Renal pelvis (tissue), 4 donors: ENCODE results near the gene HDAC8. TPM values are rescaled to one million over a fixed set of nuclear protein-coding genes. Genes with fewer than 3 reads are reported as not detected.
A peak's percentile ranks its signal among the peaks of the same experiment; 100 is the strongest.
"Not testable (repeated sequence)": the region's sequence is repeated elsewhere in the genome, so short reads cannot be mapped to it uniquely, and the experiment has no call there.

Source experiments
- DNase-seq: peaks from one replicate; pipeline ENCODE4 v3.0.0-alpha.2; 2013
- polyA plus RNA-seq, 3 donors: library from polyadenylated mRNA; unstranded; fragments of 120-200 nt; gene quantifications; one replicate each; pipeline ENCODE4 v1.2.1, GENCODE V29; 2013; ENCODE audit not compliant: insufficient read length in 3 of 3

Gene HDAC8
- polyA plus RNA-seq, 3 donors = 31.3 to 40.1 (median 39.4) TPM

GRCh38 chrX:72467135-72467534 lies 105.5 kb downstream of the HDAC8 start:
- no peak for DNase-seq

DNA sequence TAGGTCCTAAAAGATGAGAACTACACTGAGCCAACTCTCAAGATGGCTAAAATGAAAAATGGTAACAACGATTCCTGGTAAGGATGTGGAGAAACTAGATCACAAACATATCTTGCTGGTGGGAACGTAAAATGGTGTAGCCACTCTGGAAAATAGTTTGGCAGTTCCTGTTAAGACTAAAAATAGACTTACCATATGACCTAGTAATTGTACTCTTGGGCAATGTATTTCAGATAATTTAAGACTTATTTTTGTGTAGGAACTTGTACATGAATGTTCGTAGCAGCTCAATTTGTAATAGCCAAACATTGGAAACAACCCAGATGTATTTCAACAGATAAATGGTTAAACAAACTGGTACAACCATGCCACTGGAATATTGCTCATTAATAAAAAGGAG lies 106.2 kb downstream of the HDAC8 start:
- DNase-seq = no peak

GRCh38 chrX:72465889-72466288 lies 106.8 kb downstream of the HDAC8 start:
- DNase-seq = no peak

DNA sequence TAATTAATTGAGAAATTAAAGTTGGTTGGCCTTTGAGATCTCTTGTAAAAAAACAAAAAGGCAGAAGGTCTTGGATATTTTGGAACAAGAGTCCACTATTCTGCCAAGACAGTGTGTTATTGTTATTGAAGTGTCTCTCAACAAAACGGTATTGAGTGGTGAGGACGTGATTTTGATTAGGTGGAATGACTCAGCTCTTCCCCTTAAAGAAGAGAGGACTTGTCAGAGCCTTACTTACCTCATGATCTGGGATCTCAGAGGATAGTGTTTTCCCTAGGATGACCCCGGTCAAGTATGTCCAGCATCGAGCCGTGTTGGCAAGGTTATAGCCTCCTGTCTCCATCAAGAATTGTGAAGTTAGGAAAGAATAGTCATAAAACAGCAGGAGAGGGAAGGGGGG lies 110.9 kb downstream of the HDAC8 start:
- no peak for DNase-seq

GRCh38 chrX:72461288-72461687 lies 111.4 kb downstream of the HDAC8 start:
- DNase-seq = no peak

DNA sequence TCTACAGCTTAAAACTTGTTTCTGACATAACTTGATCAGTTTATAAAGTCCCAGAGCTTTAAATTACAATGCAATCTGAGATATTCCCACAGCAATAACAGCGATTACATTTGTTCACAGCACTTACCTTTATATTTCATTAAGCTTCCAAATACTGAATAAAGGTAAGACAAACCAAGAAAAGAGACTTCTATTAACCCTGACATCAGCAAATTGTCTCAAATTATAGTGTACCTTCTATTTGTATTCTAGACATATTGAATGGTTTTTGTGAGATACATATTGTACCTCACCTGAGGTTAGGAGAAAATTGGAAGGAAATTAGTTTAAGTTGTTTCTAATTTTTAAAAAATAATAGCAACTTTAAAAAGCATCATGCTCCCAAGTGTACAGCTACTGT lies 111.9 kb downstream of the HDAC8 start:
- DNase-seq = no peak

DNA sequence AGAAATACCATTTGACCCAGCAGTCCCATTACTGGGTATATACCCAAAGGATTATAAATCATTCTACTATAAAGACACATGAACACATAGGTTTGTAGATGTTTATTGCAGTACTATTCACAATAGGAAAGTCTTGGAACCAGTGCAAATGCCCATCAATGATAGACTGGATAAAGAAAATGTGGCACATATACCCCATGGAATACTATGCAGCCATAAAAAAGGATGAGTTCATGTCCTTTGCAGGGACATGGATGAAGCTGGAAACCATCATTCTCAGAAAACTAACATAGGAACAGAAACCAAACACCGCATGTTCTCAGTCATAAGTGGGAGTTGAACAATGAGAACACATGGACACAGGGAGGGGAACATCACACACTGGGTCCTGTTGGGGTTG lies 123.6 kb downstream of the HDAC8 start:
- DNase-seq = not testable (repeated sequence)

GRCh38 chrX:72440764-72441163 lies 131.9 kb downstream of the HDAC8 start:
- not testable (repeated sequence) for DNase-seq

GRCh38 chrX:72436010-72436409 lies 136.6 kb downstream of the HDAC8 start:
- no peak for DNase-seq

GRCh38 chrX:72430405-72430968 lies 142.2 kb downstream of the HDAC8 start:
- no peak for DNase-seq

GRCh38 chrX:72421797-72422196 lies 150.8 kb downstream of the HDAC8 start:
- no peak for DNase-seq

GRCh38 chrX:72409993-72410392 lies 162.7 kb downstream of the HDAC8 start:
- DNase-seq = no peak

DNA sequence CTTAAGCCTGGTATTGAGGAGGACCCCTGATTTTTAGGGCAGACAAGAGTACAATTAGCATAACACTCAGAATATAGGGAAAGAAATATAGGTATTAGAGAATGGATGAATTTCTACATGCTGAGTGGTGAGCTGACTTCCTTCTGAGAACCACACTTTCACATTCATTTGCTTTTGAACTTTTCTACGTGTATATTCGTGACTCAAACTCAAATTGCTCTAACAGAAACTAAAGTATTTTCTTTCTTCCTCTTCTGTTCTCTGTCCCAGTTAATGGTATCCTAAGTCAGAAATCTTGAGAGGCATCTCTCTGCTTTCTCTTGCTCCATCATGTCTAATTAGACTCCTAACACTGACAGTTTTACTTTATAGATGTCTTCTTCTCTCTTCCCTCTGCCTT lies 163.8 kb downstream of the HDAC8 start:
- no peak for DNase-seq

DNA sequence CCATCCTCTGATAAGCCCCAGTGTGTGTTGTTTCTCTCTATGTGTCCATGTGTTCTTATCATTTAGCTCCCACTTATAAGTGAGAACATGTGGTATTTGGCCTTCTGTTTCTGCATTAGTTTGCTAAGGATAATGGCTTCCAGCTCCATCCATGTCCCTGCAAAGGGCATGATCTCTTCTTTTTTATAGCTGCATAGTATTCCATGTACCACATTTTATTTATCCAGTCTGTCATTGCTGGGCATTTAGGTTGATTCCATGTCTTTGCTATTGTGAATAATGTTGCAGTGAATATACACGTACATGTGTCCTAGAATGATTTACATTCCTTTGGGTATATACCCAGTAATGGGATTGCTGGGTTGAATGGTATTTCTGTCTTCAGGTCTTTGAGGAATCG lies 167.5 kb downstream of the HDAC8 start:
- not testable (repeated sequence) for DNase-seq

DNA sequence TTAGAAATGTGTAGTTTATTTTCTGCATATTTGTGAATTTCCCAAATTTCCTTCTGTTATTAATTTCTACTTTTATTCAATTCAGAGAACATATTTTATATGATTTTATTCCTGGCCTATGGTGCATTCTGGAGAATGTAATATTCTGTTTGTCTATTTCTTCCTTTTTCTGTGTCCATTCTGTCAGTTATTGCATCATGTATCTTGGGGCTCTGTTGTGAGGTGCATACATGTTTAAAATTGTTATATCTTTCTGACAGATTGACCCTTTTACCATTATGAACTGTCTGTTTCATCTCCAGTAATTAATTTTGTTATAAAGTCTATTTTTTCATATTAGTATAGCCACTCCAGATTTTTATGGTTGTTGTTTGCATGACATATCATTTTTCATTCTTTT lies 170.0 kb downstream of the HDAC8 start:
- DNase-seq = no peak

DNA sequence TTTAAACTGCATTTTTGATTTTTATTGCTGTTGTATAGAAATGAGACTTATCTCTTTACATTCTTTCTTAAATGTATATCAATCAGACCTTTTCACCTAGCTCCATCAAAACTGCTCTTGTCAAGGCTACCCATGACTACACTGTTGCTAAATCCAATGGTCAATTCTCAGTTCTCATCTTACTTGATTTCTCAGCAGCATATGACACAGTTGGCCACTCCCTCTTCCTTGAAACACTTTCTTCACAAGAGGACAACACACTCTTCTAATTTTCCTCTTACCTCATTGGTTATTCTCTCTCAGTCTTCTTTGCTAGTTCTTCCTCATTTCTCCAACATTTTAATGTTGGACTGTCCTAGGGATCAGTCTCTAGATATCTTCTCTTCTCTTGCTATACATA lies 172.8 kb downstream of the HDAC8 start:
- DNase-seq = no peak

GRCh38 chrX:72396117-72396516 lies 176.5 kb downstream of the HDAC8 start:
- DNase-seq = no peak

GRCh38 chrX:72395237-72395636 lies 177.4 kb downstream of the HDAC8 start:
- DNase-seq = peak; percentile 12

DNA sequence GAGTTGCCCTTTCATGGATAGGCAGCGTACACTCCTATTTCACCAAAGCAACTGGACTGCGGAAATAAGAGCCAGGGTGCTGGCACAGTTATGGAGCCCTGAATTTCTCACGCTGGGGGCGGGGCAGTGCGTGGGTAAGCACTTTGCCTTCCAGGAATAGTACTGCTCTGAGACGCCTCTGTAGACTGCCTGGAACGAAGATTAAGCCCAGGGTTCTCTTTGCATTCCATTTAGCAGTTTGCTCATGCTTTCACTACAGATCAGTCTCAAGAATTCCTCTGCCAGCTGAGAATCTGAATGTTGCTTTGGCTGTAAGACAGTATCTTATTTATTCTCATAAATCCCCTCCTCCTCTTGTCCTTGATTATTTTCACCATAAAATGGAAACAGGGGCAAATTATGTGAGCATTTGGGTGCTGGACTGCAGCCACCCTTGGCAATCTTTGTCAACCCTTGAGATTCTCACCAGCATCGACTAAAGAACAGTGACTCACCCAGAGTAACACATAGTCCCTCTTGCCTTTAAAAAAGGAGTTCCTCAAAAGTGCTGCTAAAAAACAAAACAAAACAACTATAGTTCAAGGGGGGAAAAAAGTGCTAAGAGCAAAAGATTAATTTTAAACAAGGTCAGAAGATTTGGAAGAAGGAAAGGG lies 178.0 kb downstream of the HDAC8 start:
- DNase-seq = no peak

DNA sequence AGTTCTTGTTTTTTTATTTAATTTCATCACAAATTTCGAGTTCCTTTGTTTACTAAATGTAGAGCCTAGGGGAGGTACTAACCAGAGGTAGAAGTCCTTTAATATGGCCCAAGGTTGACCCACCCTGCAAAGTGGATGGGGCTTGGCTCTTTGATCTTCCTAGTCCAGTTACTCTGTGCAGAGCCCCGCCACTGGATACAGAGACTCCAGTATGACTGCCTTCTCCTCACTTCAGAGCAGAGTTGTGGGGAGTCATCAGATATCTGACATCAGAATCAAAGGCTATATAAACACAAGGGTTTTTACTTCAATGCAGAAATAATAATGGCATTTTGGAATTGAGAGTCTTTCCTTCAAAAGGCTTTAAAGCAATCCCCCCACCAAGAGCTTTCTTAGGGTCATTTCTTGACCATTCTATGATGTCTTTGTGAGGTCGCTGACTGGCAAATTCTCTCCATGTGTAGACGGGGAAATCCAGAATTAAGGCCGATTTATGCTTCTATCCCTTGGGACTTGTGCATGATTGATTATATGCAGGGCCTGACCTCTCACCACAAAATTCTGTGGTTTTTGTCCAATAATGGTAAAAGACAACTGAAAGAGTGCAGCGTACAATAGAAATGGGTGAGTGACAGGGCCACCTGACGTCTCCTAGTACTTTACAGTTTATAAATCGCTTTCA lies 178.7 kb downstream of the HDAC8 start:
- no peak for DNase-seq

DNA sequence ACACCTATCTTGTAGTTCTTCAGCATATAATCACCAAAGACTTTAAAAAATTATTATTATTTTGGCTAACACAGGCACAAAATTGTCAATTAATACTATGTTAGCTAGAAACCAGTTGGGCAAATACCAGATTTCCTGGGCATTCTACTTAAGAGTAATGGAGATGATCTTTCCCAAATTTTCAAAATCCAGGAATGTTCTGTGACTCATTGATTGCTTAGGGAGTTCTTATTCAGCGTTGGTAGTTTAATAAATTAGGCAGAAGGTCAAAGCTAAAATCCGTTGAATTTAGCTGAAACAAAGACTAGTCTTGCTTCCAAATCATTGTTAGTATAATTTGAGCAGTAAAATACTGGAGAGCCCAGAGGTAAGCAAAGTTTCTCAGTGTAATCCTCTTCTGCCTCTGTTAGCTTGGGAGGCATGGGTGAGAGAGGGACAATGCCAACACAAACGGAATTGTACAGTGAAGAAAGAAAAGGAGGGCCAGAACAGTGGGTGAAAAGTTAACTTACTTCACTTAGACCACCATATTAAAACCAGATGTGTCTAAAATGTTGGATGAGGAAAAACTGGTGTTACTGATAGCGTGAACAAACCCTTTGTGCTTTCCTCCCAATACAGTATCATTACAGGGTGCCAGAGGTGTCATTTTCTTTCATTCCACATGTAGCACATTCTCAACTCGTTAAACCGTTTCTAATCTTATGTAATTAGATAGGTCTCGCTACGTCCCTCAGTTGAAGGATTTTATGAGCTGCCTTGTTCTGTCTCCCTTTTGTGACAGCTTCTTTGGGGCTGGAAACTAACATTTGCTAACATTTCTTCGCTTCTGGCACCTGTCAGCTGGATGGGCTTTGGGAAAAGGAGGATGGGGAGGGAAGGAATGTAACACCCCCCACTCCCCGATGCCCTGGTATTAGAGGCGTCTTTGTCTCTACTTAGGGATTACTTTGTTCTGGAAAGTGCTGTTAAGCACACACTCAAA lies 179.5 kb downstream of the HDAC8 start:
- DNase-seq = peak; percentile 17

DNA sequence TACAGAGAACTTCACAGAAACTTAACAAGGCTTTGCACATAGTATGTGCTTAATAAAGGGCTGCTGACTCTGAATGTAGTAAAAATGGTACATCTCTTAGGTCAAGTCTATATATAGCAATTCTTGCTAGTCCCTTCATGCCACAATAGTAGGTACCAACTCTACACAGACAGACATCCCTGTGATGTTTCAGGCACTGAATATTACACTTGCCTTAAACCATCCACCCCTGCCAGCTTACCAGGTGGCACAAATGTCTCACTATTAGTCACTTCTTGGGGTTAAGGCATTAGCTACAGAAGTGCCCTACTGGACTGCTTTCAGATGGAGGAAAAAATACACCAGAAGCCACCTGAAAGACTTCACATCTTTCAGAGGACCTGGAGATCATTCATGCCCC lies 180.6 kb downstream of the HDAC8 start:
- DNase-seq = no peak
